HepG2 (cell line): Measurements from ENCODE around the gene GLDN. TPM values are rescaled to one million over a fixed set of nuclear protein-coding genes. Genes with fewer than 3 reads are reported as not detected.

Source experiments
- CBX5 ChIP-seq: sonication (generic); formaldehyde crosslinking; IDR thresholded peaks from 2 replicates; pipeline ENCODE4 v1.4.0; 2020; ENCODE audit warnings: missing genetic modification reagents, borderline replicate concordance
- FOXP1 ChIP-seq, 2 experiments: fragments of 450-650 bp in 1 of 2; IDR thresholded peaks; 2 replicates each; pipeline ENCODE4 v1.6.1; 2017 to 2018; ENCODE audit warnings: antibody characterized with exemption in 1 of 2
- HNRNPK ChIP-seq: fragments of 200-400 bp; formaldehyde crosslinking; IDR thresholded peaks from 2 replicates; pipeline ENCODE4 v1.6.1; 2018; ENCODE audit warnings: low read length, low read depth, moderate library complexity, mild to moderate bottlenecking; ENCODE audit not compliant: poor library complexity, severe bottlenecking
- ISL2 ChIP-seq: sonication (generic); formaldehyde crosslinking; IDR thresholded peaks from 2 replicates; pipeline ENCODE4 v1.5.0; 2020; ENCODE audit warnings: missing genetic modification reagents
- KLF16 ChIP-seq, 2 experiments: sonication (generic) in 1 of 2; formaldehyde crosslinking in 1 of 2; IDR thresholded peaks; 2 replicates each; pipeline versions ENCODE4 v1.6.1 to v1.8.0; 2016 to 2023; ENCODE audit warnings: missing genetic modification reagents in 2 of 2, missing compliant biosample characterization in 1 of 2
- MED13 ChIP-seq: sonication (generic); formaldehyde crosslinking; IDR thresholded peaks from 2 replicates; pipeline ENCODE4 v1.5.0; 2020; ENCODE audit warnings: missing genetic modification reagents
- POLR2A ChIP-seq, 2 experiments: IDR thresholded peaks; 2 replicates each; pipeline ENCODE4 v1.6.1; 2011; ENCODE audit warnings: low read depth in 2 of 2, low read length in 2 of 2, mild to moderate bottlenecking in 1 of 2, moderate library complexity in 1 of 2; ENCODE audit not compliant: insufficient read depth in 1 of 2
- SMC3 ChIP-seq: IDR thresholded peaks from 2 replicates; pipeline ENCODE4 v1.6.1; 2011; ENCODE audit warnings: low read length, improper control_type of control experiment
- SPEN ChIP-seq: sonication (generic); formaldehyde crosslinking; IDR thresholded peaks from 2 replicates; pipeline ENCODE4 v1.5.1; 2020; ENCODE audit warnings: low read depth, mild to moderate bottlenecking, missing genetic modification reagents
- ZFP1 ChIP-seq: IDR thresholded peaks from 2 replicates; pipeline ENCODE4 v1.6.1; 2016
- ZNF253 ChIP-seq: sonication (generic); formaldehyde crosslinking; IDR thresholded peaks from 2 replicates; pipeline ENCODE4 v1.8.0; 2022; ENCODE audit warnings: mild to moderate bottlenecking, missing genetic modification reagents, borderline replicate concordance
- ZNF567 ChIP-seq: sonication (generic); formaldehyde crosslinking; IDR thresholded peaks from 2 replicates; pipeline ENCODE4 v1.8.1; 2023; ENCODE audit warnings: mild to moderate bottlenecking, missing genetic modification reagents, borderline replicate concordance
- ZNF615 ChIP-seq: sonication (generic); formaldehyde crosslinking; IDR thresholded peaks from 2 replicates; pipeline ENCODE4 v1.5.0; 2020; ENCODE audit warnings: mild to moderate bottlenecking, missing genetic modification reagents, borderline replicate concordance
- ZNF691 ChIP-seq: sonication (generic); formaldehyde crosslinking; IDR thresholded peaks from 2 replicates; pipeline ENCODE4 v1.4.0; 2020; ENCODE audit warnings: missing genetic modification reagents, low read depth, mild to moderate bottlenecking, borderline replicate concordance
- ZNF709 ChIP-seq: sonication (generic); formaldehyde crosslinking; IDR thresholded peaks from 2 replicates; pipeline ENCODE4 v1.5.0; 2020; ENCODE audit warnings: mild to moderate bottlenecking, missing genetic modification reagents
- ZNF720 ChIP-seq: sonication (generic); formaldehyde crosslinking; IDR thresholded peaks from 2 replicates; pipeline ENCODE4 v1.4.0; 2020; ENCODE audit warnings: missing genetic modification reagents
- ZNF768 ChIP-seq: sonication (generic); formaldehyde crosslinking; IDR thresholded peaks from 2 replicates; pipeline ENCODE4 v1.4.0; 2020; ENCODE audit warnings: missing genetic modification reagents
- polyA plus RNA-seq, 8 experiments: library from polyadenylated mRNA; depleted of rRNA in 3 of 8; stranded (reverse) in 7 of 8; unstranded in 1 of 8; fragments of >200 nt; fragmentation: Illumina TruSeq in 4 of 8; extraction: Trizol in 4 of 8; gene quantifications; 2 replicates each; pipeline versions ENCODE4 v1.2.1 to v1.2.3, GENCODE V29; 2011 to 2016; ENCODE audit warnings: low read depth in 4 of 8, missing spikeins in 1 of 8, mixed read lengths in 1 of 8; ENCODE audit not compliant: insufficient read depth in 1 of 8
- total RNA-seq, 5 experiments: library from RNA; depleted of rRNA; stranded (reverse); fragments of >200 nt; fragmentation: Illumina TruSeq; extraction: Trizol; gene quantifications; 2 replicates each; pipeline ENCODE4 v1.2.3, GENCODE V29; 2016; ENCODE audit warnings: low read depth in 1 of 5
- TF ChIP-seq, protein P1 (sequence below): sonication (generic); formaldehyde crosslinking; IDR thresholded peaks from 2 replicates; pipeline ENCODE4 v1.5.1; 2020; ENCODE audit warnings: missing genetic modification reagents, mild to moderate bottlenecking, borderline replicate concordance
- TF ChIP-seq, protein P2 (sequence below): sonication (generic); formaldehyde crosslinking; IDR thresholded peaks from 2 replicates; pipeline ENCODE4 v1.4.0; 2020; ENCODE audit warnings: missing genetic modification reagents
- TF ChIP-seq, protein P3 (sequence below): sonication (generic); formaldehyde crosslinking; IDR thresholded peaks from 2 replicates; pipeline ENCODE4 v1.4.0; 2020; ENCODE audit warnings: low read depth, mild to moderate bottlenecking, missing genetic modification reagents
- TF ChIP-seq, protein P4 (sequence below): sonication (generic); formaldehyde crosslinking; IDR thresholded peaks from 2 replicates; pipeline ENCODE4 v1.5.0; 2020; ENCODE audit warnings: missing genetic modification reagents, mild to moderate bottlenecking, borderline replicate concordance

The GLDN gene
- total and polyA plus RNA-seq, 2 of the 13 experiments (the other 11 are each of a cell fraction or from before 2014, with no cell fraction given), result 0.86 to 1.0 TPM

GRCh38 chr15:51314391-51315337, 26.8 kb upstream of the GLDN start (continued):
- no peak for TF ChIP-seq SMC3
- TF ChIP-seq HNRNPK, result no peak
- no peak for TF ChIP-seq ZNF567
- TF ChIP-seq ZNF615, result no peak
- TF ChIP-seq ZFP1 (CRISPR knock-in tag), result 0 out of 2 replicates have a peak, but pooled peaks have one; percentile 59
- TF ChIP-seq SPEN (CRISPR knock-in tag), result 0 out of 2 replicates have a peak, but pooled peaks have one; percentile 49
- TF ChIP-seq CBX5 (CRISPR knock-in tag), result peak; percentile 72; the same call in 1 of the 2 replicates
- TF ChIP-seq, protein P1, sequence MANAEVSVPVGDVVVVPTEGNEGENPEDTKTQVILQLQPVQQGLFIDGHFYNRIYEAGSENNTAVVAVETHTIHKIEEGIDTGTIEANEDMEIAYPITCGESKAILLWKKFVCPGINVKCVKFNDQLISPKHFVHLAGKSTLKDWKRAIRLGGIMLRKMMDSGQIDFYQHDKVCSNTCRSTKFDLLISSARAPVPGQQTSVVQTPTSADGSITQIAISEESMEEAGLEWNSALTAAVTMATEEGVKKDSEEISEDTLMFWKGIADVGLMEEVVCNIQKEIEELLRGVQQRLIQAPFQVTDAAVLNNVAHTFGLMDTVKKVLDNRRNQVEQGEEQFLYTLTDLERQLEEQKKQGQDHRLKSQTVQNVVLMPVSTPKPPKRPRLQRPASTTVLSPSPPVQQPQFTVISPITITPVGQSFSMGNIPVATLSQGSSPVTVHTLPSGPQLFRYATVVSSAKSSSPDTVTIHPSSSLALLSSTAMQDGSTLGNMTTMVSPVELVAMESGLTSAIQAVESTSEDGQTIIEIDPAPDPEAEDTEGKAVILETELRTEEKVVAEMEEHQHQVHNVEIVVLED, result no peak
- no peak for TF ChIP-seq ZNF691 (CRISPR knock-in tag)
- TF ChIP-seq, protein P2, sequence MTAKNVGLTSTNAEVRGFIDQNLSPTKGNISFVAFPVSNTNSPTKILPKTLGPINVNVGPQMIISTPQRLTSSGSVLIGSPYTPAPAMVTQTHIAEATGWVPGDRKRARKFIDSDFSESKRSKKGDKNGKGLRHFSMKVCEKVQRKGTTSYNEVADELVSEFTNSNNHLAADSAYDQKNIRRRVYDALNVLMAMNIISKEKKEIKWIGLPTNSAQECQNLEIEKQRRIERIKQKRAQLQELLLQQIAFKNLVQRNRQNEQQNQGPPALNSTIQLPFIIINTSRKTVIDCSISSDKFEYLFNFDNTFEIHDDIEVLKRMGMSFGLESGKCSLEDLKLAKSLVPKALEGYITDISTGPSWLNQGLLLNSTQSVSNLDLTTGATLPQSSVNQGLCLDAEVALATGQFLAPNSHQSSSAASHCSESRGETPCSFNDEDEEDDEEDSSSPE, result 0 out of 2 replicates have a peak, but pooled peaks have one; percentile 33
- TF ChIP-seq ZNF709 (CRISPR knock-in tag), result no peak
- TF ChIP-seq, protein P3, sequence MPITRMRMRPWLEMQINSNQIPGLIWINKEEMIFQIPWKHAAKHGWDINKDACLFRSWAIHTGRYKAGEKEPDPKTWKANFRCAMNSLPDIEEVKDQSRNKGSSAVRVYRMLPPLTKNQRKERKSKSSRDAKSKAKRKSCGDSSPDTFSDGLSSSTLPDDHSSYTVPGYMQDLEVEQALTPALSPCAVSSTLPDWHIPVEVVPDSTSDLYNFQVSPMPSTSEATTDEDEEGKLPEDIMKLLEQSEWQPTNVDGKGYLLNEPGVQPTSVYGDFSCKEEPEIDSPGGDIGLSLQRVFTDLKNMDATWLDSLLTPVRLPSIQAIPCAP (CRISPR knock-in tag), result no peak
- TF ChIP-seq ZNF253 (CRISPR knock-in tag), result no peak
- TF ChIP-seq POLR2A (IDR thresholded peaks at IDR 0.05; ENCODE audit: insufficient read depth in 1 of 2, low read depth in 2 of 2, low read length in 2 of 2), result peak in 1 of 2 experiments; percentile 47; a peak in 1 of 4 replicates
- TF ChIP-seq, protein P4, sequence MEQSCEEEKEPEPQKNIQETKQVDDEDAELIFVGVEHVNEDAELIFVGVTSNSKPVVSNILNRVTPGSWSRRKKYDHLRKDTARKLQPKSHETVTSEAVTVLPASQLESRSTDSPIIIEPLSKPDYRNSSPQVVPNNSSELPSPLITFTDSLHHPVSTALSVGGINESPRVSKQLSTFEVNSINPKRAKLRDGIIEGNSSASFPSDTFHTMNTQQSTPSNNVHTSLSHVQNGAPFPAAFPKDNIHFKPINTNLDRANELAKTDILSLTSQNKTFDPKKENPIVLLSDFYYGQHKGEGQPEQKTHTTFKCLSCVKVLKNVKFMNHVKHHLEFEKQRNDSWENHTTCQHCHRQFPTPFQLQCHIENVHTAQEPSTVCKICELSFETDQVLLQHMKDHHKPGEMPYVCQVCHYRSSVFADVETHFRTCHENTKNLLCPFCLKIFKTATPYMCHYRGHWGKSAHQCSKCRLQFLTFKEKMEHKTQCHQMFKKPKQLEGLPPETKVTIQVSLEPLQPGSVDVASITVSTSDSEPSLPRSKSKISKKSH, result no peak
- peak; percentile 61; the same call in 1 of the 2 replicates for TF ChIP-seq ISL2 (CRISPR knock-in tag)
- TF ChIP-seq ZNF768 (CRISPR knock-in tag), result no peak; the same call in 1 of the 2 replicates
- no peak for TF ChIP-seq MED13
- TF ChIP-seq FOXP1 (IDR thresholded peaks at IDR 0.05), result no peak
- TF ChIP-seq FOXP1 (CRISPR knock-in tag; IDR thresholded peaks at IDR 0.05), result peak; percentile 33
- TF ChIP-seq ZNF720, result no peak
- peak in 1 of 2 experiments; percentile 58; a peak in 1 of 4 replicates for TF ChIP-seq KLF16 (CRISPR knock-in tag; IDR thresholded peaks at IDR 0.05)
